AG09309 (cell line): ENCODE results near the gene TP53I13.

Experiments used
- DNase-seq: peaks from one replicate; pipeline ENCODE4 v3.0.0-alpha.2; 2010; ENCODE audit warnings: low read depth
- H3K4me3 ChIP-seq: 2 replicates; pipeline ENCODE4 v1.5.1; 2011; ENCODE audit warnings: mild to moderate bottlenecking, low read depth, low read length, moderate library complexity; ENCODE audit not compliant: control insufficient read depth
- TF ChIP-seq, protein P1 (sequence below): IDR thresholded peaks from 2 replicates; pipeline ENCODE4 v1.5.1; 2011; ENCODE audit warnings: mild to moderate bottlenecking, low read depth, low read length, inconsistent platforms; ENCODE audit not compliant: insufficient read depth, control insufficient read depth; ENCODE audit errors: missing control alignments

Gene TP53I13

DNA sequence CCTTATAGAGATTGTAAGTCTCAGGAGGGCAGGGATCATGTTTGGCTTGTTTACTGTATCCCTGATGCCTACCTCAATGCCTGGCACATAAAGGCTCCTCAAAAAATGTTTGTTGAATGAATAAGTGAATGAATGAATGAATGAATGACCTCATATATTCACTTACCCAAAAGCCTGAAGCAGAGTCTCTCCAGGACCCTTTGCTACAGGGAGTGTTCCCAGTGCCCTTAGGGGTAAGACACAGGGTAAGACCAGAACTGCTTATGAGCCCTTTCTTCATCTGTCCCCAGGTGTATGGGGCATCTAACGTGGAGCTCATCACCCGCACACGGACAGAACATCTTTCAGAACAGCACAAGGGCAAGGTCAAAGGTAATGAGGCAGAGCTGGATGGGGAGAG is 41.9 kb downstream of the TP53I13 start:
- TF ChIP-seq, protein P1, sequence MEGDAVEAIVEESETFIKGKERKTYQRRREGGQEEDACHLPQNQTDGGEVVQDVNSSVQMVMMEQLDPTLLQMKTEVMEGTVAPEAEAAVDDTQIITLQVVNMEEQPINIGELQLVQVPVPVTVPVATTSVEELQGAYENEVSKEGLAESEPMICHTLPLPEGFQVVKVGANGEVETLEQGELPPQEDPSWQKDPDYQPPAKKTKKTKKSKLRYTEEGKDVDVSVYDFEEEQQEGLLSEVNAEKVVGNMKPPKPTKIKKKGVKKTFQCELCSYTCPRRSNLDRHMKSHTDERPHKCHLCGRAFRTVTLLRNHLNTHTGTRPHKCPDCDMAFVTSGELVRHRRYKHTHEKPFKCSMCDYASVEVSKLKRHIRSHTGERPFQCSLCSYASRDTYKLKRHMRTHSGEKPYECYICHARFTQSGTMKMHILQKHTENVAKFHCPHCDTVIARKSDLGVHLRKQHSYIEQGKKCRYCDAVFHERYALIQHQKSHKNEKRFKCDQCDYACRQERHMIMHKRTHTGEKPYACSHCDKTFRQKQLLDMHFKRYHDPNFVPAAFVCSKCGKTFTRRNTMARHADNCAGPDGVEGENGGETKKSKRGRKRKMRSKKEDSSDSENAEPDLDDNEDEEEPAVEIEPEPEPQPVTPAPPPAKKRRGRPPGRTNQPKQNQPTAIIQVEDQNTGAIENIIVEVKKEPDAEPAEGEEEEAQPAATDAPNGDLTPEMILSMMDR = no peak
- DNase-seq = no peak
- H3K4me3 ChIP-seq = no peak overlapping the region

DNA sequence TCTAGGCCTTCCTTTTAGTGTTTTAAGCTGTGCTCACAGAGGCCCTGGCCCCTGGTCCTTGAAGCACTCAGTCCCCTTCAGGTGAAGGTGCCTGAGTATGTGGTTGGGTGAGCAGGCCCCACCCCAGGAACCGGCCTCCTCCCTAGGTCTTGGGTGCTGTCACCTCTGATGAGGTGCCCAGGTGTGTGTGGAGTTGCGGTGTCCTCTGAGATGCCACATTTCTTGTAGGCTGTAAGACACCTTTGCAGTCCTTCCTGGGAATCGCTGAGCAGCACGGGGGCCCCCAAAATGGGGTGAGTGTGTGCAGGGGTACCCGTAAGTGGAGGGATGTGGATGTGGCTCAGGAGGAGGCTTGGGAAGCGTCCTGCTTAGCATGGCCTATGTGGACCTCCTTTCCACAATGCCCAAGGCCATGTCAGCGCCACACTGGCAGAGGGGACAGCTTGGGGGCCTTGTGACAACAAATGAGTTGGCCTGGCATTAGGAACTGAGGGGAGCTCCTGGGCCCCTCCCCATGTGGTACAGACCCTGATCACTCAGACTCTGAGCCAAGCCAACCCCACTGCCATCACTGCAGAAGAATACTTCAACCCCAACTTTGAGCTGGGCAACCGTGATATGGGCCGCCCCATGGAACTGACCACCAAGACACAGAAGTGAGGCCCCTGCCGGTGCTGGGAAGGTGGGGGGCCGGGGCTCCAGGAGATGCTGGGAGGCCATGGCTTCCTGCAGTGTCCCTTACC is 43.0 kb downstream of the TP53I13 start:
- DNase-seq = no peak
- H3K4me3 ChIP-seq = no peak overlapping the region
- TF ChIP-seq, protein P1 = no peak

DNA sequence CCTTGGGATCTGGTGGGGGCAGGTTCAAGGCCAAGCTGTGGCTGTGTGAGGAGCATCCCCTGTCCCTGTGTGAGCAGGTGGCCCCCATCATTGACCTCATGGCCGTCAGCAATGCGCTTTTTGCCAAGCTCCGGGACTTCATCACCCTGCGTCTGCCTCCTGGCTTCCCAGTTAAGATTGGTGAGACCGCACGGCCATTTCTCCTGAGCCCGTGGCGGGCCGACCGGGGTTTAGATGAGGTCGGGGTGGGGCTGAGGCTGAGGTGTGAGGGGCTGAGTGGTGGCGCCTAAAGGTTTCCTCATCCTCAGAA is 43.5 kb downstream of the TP53I13 start:
- no peak overlapping the region for H3K4me3 ChIP-seq
- no peak for DNase-seq
- TF ChIP-seq, protein P1 = no peak

DNA sequence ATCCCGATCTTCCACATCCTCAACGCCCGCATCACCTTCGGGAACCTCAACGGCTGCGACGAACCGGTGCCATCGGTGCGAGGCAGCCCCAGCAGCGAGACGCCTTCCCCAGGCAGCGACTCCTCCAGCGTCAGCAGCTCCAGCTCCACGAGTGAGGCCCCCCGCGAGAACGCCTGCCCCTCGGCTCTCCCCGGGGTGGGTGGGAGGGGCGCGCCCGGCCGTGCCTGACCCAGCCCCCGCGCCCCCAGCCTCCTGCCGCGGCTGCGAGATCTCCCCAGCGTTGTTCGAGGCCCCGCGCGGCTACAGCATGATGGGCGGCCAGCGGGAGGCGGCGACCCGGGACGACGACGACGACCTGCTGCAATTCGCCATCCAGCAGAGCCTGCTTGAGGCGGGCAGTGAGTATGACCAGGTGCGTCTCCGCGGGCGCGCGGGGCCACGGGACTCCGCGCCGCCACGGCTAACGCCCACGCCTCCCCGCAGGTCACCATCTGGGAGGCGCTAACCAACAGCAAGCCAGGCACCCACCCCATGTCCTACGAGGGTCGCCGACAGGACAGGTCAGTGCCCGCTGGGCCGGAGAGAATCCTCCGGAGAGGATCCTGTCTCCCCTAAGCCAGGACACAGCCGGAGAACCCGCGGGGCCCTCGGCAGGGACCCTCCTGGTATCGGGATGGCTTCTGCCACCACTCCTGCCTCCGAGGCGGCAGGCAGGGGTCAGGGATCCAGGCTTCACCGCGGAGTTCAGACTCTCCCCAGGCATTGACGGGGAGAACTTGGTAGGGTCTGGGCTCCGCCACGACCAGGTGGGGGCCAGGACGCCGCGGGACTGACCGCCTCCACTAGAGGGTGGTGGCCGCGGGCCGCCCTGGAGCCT is 44.1 kb downstream of the TP53I13 start:
- TF ChIP-seq, protein P1 = no peak
- H3K4me3 ChIP-seq = no peak overlapping the region

DNA sequence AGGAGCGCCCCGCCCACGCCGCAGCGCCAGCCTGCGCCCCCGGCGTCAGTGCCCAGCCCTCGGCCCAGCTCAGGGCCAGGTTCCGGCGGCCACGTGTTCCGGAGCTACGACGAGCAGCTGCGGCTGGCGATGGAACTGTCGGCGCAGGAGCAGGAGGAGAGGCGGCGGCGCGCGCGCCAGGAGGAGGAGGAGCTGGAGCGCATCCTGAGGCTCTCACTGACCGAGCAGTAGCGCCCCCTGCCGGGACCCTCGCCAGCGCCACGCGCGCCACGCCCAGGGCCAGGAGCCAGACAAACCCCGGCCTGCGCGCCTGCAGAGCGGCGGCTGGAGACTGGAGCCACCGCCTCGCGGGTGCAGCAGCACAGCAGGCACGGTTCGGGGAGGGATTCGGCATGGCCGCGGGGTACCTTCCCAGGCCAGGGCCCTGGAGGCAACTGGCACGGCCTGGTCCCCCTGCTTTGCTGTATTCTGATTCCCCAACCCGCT is 44.9 kb downstream of the TP53I13 start:
- no peak for DNase-seq
- TF ChIP-seq, protein P1 = peak; percentile 55
- H3K4me3 ChIP-seq = peak overlapping the region; percentile 10

More for the DNA sequence above, 44.1 kb downstream of the TP53I13 start:
- no peak for DNase-seq

DNA sequence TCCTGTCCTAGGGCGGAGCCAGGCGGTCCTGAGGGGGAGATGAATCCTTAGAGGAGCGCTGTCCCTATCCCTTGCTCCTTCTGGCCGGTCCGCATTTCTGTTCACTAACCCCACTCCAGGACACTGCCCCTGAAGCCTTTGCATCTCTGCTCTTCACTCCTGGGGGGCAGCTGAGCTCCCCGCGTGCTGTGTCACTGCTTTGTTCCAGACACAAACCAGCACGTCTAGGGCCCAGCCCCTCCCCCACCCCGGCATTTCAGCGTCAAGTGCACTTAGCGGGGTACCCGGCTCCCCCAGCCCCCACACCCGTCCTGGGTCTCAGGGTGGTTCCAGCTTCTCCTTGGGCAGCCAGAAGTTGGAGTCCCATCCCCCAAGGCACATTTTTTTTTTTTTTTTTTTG is 45.4 kb downstream of the TP53I13 start:
- H3K4me3 ChIP-seq = peak overlapping the region; percentile 10
- DNase-seq = no peak
- TF ChIP-seq, protein P1 = no peak
